MCF 10A (cell line): ENCODE data around the gene MYO15A. TPM values are rescaled to one million over a fixed set of nuclear protein-coding genes. Genes with fewer than 3 reads are reported as not detected.

Experiments used
- BruUV-seq: library from RNA; stranded (reverse); fragments of 400-500 nt; replicated peaks from 2 replicates; lab custom pipeline; 2021; lab: Mats Ljungman, UMichigan
- CTCF ChIA-PET: fragments of 300-600 bp; sonication (Branson Sonifier 250); formaldehyde crosslinking; extraction: SDS; loops from one replicate; lab custom pipeline; 2021; ENCODE audit warnings: antibody characterized with exemption, inconsistent platforms; lab: Yijun Ruan, JAX
- POLR2A ChIA-PET: fragments of 300-600, 350-650 bp; sonication (Branson Sonifier 250); formaldehyde crosslinking; extraction: SDS; loops from one replicate; lab custom pipeline; 2020; ENCODE audit warnings: antibody characterized with exemption, inconsistent platforms; lab: Yijun Ruan, JAX
- DNase-seq: peaks from one replicate; pipeline ENCODE4 v3.0.0-alpha.2; 2018; ENCODE audit not compliant: unreplicated experiment
- H3K27ac Mint-ChIP-seq: one replicate; pipeline ENCODE4 v1.8.0; 2022; ENCODE audit warnings: mild to moderate bottlenecking, low read depth, mixed read lengths; ENCODE audit not compliant: unreplicated experiment
- H3K27me3 Mint-ChIP-seq: one replicate; pipeline ENCODE4 v1.8.0; 2022; ENCODE audit warnings: mixed read lengths; ENCODE audit not compliant: insufficient read depth, unreplicated experiment
- H3K36me3 Mint-ChIP-seq: one replicate; pipeline ENCODE4 v1.8.0; 2022; ENCODE audit warnings: mild to moderate bottlenecking, moderate library complexity, mixed read lengths; ENCODE audit not compliant: insufficient read depth, unreplicated experiment
- H3K4me1 Mint-ChIP-seq: one replicate; pipeline ENCODE4 v1.8.0; 2022; ENCODE audit warnings: mixed read lengths; ENCODE audit not compliant: insufficient read depth, unreplicated experiment
- H3K4me3 Mint-ChIP-seq: one replicate; pipeline ENCODE4 v1.8.0; 2022; ENCODE audit warnings: mild to moderate bottlenecking, moderate library complexity, mixed read lengths; ENCODE audit not compliant: unreplicated experiment
- H3K9me3 Mint-ChIP-seq: one replicate; pipeline ENCODE4 v1.8.0; 2022; ENCODE audit warnings: mixed read lengths; ENCODE audit not compliant: unreplicated experiment
- intact Hi-C: fragments of 100-400 bp; cut with micrococcal nuclease; formaldehyde crosslinking; loops from 2 replicates; pipeline ENCODE4 v1.14.1; 2022
- total RNA-seq: library from RNA; stranded (reverse); gene quantifications from 2 replicates; pipeline ENCODE4 v1.2.3, GENCODE V29; 2022
- TF ChIP-seq, protein P1 (sequence below): fragments of 200-600 bp; IDR thresholded peaks from one replicate; pipeline ENCODE4 v1.8.0; 2022; ENCODE audit warnings: antibody characterized with exemption, mild to moderate bottlenecking; ENCODE audit not compliant: unreplicated experiment

The MYO15A gene
- total RNA-seq, 1 experiment from 2014 or later: 1.1 TPM

DNA sequence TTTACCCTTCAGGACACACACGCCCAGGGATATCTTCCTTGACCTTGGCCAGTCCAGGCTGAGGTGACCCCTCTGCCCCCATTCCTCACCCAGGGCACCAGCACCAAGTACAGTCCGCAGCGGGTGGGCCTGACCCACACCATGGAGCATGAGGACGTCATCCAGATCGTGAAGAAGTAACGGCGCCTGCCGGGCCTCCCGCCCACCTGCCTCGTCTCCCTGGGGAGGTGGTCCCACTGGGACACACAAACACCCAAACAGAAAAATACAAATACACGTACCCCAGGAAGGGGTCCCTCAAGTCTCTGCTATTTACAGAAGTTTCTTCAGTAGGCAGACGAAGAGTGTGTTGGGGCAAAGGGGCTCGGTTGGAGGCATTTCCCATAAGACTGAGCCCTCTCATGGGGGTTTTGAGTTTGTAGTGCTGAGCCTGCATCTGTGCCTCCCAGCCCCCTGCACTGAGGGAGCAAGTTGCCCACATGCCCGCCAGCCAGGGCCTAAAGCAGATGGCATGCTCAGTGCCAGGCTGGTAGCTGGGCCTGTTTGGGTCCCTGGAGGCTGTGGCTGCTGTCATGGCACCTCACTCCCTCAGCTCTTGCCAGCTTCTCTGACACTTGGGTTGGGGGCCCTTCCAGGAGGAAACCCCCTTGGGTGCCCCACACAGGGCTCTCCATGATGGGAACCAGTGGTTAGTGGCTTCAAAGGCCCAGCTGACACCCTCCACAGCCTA lies 1.3 kb upstream of the MYO15A start:
- Mint-ChIP-seq H3K27ac (no peak overlapping the region), H3K9me3 (no peaks in the 10 kb centered on the region), H3K4me3 (no peak overlapping the region), H3K4me1 (no peaks in the 10 kb centered on the region), H3K27me3 (no peaks in the 10 kb centered on the region), H3K36me3 (peaks cover 21% of the 10 kb centered on the region)
- intact Hi-C loops: no loop called here
- CTCF ChIA-PET: no interaction called here
- POLR2A ChIA-PET: no interaction called here
- BruUV-seq: no TSS peak
- DNase-seq: no peak
- TF ChIP-seq, protein P1, sequence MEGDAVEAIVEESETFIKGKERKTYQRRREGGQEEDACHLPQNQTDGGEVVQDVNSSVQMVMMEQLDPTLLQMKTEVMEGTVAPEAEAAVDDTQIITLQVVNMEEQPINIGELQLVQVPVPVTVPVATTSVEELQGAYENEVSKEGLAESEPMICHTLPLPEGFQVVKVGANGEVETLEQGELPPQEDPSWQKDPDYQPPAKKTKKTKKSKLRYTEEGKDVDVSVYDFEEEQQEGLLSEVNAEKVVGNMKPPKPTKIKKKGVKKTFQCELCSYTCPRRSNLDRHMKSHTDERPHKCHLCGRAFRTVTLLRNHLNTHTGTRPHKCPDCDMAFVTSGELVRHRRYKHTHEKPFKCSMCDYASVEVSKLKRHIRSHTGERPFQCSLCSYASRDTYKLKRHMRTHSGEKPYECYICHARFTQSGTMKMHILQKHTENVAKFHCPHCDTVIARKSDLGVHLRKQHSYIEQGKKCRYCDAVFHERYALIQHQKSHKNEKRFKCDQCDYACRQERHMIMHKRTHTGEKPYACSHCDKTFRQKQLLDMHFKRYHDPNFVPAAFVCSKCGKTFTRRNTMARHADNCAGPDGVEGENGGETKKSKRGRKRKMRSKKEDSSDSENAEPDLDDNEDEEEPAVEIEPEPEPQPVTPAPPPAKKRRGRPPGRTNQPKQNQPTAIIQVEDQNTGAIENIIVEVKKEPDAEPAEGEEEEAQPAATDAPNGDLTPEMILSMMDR: no peak

DNA sequence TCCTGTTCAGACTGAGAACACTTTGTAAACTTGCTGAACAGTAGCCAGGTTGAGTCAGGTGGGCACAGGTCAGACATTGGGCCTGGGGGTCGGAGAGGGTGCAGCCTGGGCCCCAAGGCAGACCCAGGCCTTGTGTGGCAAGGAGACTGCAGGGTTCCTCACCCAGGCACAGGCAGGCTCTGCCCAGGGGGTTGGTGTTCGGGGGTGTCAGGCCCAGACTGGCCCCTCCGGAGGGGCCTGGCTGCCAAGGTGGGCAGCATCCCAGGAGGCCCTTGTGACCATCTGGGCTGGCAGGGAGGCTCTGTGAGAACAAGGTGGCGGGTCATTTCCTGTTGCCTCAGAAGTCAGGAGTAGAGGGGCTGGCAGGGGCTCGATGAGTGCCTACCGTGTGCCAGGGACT lies 585 bp upstream of the MYO15A start:
- POLR2A ChIA-PET: no interaction called here
- Mint-ChIP-seq H3K27ac (no peak overlapping the region), H3K9me3 (no peaks in the 10 kb centered on the region), H3K36me3 (peaks cover 14% of the 10 kb centered on the region), H3K27me3 (no peaks in the 10 kb centered on the region), H3K4me1 (no peaks in the 10 kb centered on the region), H3K4me3 (no peak overlapping the region)
- TF ChIP-seq, protein P1: no peak
- no peak for DNase-seq
- CTCF ChIA-PET: no interaction called here
- no TSS peak for BruUV-seq
- intact Hi-C loops: no loop called here

DNA sequence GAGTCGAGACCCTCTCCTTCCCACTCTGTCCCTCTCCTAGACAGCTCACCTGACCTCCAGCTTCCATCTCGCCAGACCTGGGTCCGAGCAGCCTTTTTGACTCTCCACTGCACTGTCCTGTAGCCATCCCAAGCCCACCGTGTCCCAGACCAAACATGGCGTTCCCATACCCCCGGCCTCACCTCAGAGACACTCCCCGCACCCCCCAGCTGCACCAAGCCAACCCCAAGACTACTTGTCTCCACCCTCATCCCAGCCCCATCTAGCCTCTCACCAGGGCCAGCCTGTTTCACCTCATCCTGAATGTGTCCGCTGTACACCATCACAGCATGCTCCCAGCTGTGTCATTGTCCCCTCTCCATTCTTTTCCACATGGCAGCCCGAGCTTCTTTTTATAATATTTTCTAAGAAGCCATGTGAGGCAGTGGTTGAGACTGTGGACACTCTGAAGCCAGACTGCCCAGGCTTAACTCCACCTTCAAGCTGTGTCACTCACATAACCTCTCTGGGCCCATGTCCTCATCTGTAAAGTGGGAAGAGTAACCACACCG lies 1.5 kb downstream of the MYO15A start:
- TF ChIP-seq, protein P1: no peak
- Mint-ChIP-seq H3K9me3 (no peaks in the 10 kb centered on the region), H3K27ac (no peak overlapping the region), H3K27me3 (no peaks in the 10 kb centered on the region), H3K4me1 (no peaks in the 10 kb centered on the region), H3K4me3 (no peak overlapping the region), H3K36me3 (peaks cover 10% of the 10 kb centered on the region)
- ChIA-PET CTCF (interaction anchor here (1.0 to 1.1 kb wide), 2 partner anchors 45 to 99 kb away, joined by 3 read pairs; no protein-coding TSS in a partner anchor), POLR2A (interaction anchor here (0.6 to 0.9 kb wide), 2 partner anchors 8 to 10 kb away, joined by 3 to 4 read pairs; no protein-coding TSS in a partner anchor)
- intact Hi-C loops: no loop called here
- TSS peak; percentile 12 for BruUV-seq
- DNase-seq: no peak

DNA sequence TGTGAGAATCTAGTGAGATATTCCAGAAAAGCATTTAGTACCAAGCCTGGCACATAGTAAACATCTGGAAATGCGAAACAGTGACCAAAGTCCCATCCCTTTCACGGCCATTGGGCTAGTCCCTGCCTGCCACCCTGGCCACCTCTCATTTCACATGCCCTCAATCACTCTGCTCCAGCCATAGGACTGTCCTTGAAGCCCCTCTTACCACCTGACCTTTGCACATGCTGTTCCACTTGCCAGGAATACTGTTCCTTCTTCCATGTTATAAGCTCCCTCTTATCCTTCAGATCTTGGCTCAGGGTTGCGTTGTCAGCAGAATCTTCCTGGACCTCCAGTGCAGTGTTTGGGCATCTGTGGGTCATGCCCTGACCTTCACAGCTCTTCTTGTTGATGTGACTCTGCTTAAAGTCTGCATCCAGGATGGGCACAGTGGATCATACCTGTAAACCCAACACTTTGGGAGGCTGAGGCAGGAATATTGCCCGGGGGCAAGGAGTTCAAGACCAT lies 2.1 kb downstream of the MYO15A start:
- Mint-ChIP-seq H3K9me3 (no peaks in the 10 kb centered on the region), H3K27ac (no peak overlapping the region), H3K27me3 (no peaks in the 10 kb centered on the region), H3K4me1 (no peaks in the 10 kb centered on the region), H3K4me3 (no peak overlapping the region), H3K36me3 (peaks cover 10% of the 10 kb centered on the region)
- no peak for DNase-seq
- POLR2A ChIA-PET: interaction anchor here (0.6 kb wide), 1 partner anchor 9 kb away, joined by 3 read pairs; no protein-coding TSS in a partner anchor
- no TSS peak for BruUV-seq
- TF ChIP-seq, protein P1: no peak
- intact Hi-C loops: no loop called here
- CTCF ChIA-PET: interaction anchor here (1.0 kb wide), 1 partner anchor 98 kb away, joined by 3 read pairs; no protein-coding TSS in a partner anchor
